HT1080 (cell line): ENCODE measurements around the gene FAHD2B. TPM values are rescaled to one million over a fixed set of nuclear protein-coding genes. Genes with fewer than 3 reads are reported as not detected.
"Not testable (repeated sequence)": the region's sequence is repeated elsewhere in the genome, so short reads cannot be mapped to it uniquely, and the experiment has no call there.

Experiments
- DNase-seq: peaks from one replicate; pipeline ENCODE4 v3.0.0-alpha.2; 2015; ENCODE audit warnings: low read depth
- small RNA-seq: library from RNA; depleted of rRNA; stranded (forward); fragments of <200 nt; gene quantifications from one replicate; pipeline ENCODE3, GENCODE V24; 2014
- total RNA-seq: library from RNA; depleted of rRNA; stranded (reverse); fragments of >200 nt; shearing (Covaris generic); gene quantifications from 2 replicates; pipeline ENCODE4 v1.2.3, GENCODE V29; 2014; rRNA removed

Gene FAHD2B
- total RNA-seq, 1 experiment from 2014 or later: 1.4 TPM

GRCh38 chr2:97068722-97069121 lies 26.0 kb downstream of the FAHD2B start:
- not testable (repeated sequence) for DNase-seq

- DNase-seq: no peak
Measured at GRCh38 chr2:97068074-97068473, 26.6 kb downstream of the FAHD2B start.

- peak; percentile 1 for DNase-seq
Measured at GRCh38 chr2:97067279-97068004, 27.2 kb downstream of the FAHD2B start.

DNA sequence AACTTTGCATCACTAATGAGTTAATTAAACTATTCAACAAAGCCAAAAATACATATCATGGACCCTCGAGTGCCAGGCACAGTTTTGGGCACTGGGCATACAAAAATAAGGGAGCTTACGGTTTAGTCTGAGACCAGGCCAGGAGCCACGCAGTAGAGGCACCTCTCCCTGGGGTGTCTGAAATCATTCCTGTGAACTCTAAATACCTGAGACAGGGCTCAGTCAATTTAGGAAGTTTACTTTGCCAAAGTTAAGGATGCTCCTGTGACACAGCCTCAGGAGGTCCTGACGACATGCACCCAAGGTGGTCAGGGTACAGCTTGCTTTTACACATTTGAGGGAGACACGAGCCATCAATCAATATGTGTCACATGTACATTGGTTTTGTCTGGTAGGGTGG lies 28.7 kb downstream of the FAHD2B start:
- DNase-seq: not testable (repeated sequence)

DNA sequence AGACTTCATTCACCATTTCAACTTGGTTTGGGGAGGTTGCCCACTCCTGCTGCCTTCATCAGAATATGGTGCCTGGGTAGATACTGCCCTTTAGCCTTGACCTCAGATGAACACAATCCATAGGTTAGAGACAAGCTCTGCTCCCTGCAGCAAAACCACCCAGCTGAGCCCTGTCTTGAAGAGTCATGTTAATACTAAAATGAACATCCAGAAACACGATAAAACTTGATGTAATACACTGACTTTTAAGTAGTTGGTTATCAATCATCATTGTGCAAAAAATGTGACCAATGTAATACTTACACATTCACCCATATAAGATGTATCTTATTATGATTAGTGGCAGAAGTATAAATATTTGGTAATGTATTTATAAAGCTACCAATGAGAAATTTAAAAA lies 32.7 kb downstream of the FAHD2B start:
- DNase-seq: not testable (repeated sequence)

GRCh38 chr2:97059782-97060181 lies 34.9 kb downstream of the FAHD2B start:
- not testable (repeated sequence) for DNase-seq

GRCh38 chr2:97056150-97056549 lies 38.5 kb downstream of the FAHD2B start:
- DNase-seq: not testable (repeated sequence)

DNA sequence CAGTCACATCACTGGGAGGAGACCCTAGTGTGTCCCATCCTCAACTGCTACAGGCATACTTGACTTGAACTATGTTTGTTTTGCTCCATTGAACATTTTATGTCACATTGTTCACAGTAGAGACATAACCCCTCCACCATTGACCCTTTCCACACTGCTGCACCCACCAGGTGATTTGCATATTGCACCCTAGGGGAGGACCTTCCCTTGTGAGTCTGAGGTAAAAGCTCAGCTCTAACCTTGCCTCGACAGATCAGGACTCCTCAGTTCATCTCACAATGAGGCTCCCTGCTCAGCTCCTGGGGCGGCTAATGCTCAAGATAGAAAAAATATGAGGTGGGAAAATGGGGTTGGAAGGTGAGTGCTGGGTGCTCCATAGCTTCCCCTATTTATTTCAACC lies 44.6 kb downstream of the FAHD2B start:
- not testable (repeated sequence) for DNase-seq

DNA sequence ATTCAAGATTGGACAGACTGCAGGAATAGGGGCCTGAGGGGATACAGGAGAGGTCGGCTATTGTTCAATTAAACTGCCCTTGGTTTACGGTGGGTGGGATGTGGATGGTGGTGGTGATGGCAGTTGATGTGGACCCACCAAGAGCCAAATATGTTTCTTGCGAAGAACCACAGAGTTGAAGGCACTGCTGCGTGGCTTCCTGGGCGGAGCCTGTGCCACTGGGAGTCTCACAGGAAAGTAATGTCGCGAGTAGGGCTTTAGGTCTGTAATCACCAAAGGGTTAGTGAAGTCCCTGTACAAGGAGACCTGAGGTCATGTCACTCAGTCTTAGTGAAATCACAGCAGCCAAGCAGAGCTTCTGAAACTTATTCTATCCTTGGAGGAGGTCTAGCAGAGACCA lies 46.2 kb downstream of the FAHD2B start:
- not testable (repeated sequence) for DNase-seq

DNA sequence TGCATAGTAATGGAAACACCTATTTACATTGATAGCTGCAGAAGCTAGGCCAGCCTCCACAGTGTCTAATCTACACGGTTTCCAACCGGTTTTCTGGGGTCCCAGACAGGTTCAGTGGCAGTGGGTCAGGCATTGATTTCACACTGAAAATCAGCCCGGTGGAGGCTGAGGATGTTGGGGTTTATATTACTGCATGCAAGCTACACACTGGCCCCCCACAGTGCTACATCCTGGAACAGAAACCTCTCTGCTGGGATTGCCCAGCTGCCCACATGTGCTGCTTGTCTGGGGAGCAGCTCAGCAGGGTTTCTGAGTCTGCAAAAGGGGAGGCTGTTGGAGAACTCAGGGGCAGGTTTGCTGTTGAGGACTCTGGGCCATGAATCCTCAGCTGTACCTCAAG lies 48.0 kb downstream of the FAHD2B start:
- not testable (repeated sequence) for DNase-seq

- DNase-seq: not testable (repeated sequence)
Measured at GRCh38 chr2:97045895-97046499, 48.7 kb downstream of the FAHD2B start.

Small RNAs within 50 kb of the gene (small RNA-seq; reads per million reads assigned to genes)
- not detected for gene AC018892.1
- not detected for gene IGKV1OR2-3
- not detected for gene IGKV2OR2-2
- not detected for gene RN7SL313P

Other genes starting within 250 kb of the FAHD2B start
- 9.3 and 9.5 TPM in 2 replicates for gene ANKRD39, start 236.9 kb downstream of the FAHD2B start, total RNA-seq
- 11.2 and 15.4 TPM in 2 replicates for gene SEMA4C, start 224.8 kb downstream of the FAHD2B start, total RNA-seq
- gene FAM178B, start 108.3 kb downstream of the FAHD2B start, total RNA-seq: not detected in 2 replicates
- gene ANKRD36, start 18.3 kb upstream of the FAHD2B start, total RNA-seq: 4.6 and 5.4 TPM in 2 replicates